ENCODE data around the gene CCSER2. TPM values are rescaled to one million over a fixed set of nuclear protein-coding genes. Genes with fewer than 3 reads are reported as not detected.

CCSER2 gene
- total RNA-seq, 1 experiment from 2014 or later: 56.6 TPM

GRCh38 chr10:84329196-84329611 lies 815 bp downstream of the CCSER2 start:
- Histone ChIP-seq H3K9me2 (ENCODE audit: insufficient read depth) (no peaks in the 10 kb centered on the region), H3K27ac (peak overlapping the region; percentile 51), H4K20me1 (ENCODE audit: insufficient read depth) (no peaks in the 10 kb centered on the region), H3K36me3 (ENCODE audit: low read depth) (no peaks in the 10 kb centered on the region), H3K9me3 (ENCODE audit: insufficient read depth, low read depth) (no peaks in the 10 kb centered on the region), H3K27me3 (ENCODE audit: insufficient read depth, low read depth) (no peaks in the 10 kb centered on the region), H2AFZ (peak overlapping the region; percentile 80), H3K4me3 (peak overlapping the region; percentile 77), H3K79me2 (ENCODE audit: low read depth) (peaks cover 50% of the 10 kb centered on the region), H3K4me1 (replicated peaks; ENCODE audit: insufficient read depth) (peaks cover 15% of the 10 kb centered on the region), H3K4me2 (peak overlapping the region; percentile 81), H3F3A (ENCODE audit: insufficient read depth, low read depth) (no peaks in the 10 kb centered on the region)
- ChIA-PET CTCF (no interaction called here), POLR2A (ENCODE audit: unreplicated experiment) (interaction anchor here (0.6 to 0.7 kb wide), 3 partner anchors 84 to 209 kb away, joined by 4 read pairs; no protein-coding TSS in a partner anchor)
- peak in 1 of 2 experiments; percentile 19 for DNase-seq
- intact Hi-C loops (cut with micrococcal nuclease; ENCODE audit: unreplicated experiment): loop anchor here (2.0 to 5.0 kb wide), 2 partner anchors 163 to 190 kb away; partner anchors contain the start of gene GHITM
- TSS peak; percentile 66 for BruUV-seq (replicated peaks)
- TF ChIP-seq CTCF (conservative IDR thresholded peaks at IDR 0.05): no peak
- TF ChIP-seq EZH2 (IDR thresholded peaks at IDR 0.05; ENCODE audit: low read depth): no peak

- CTCF ChIA-PET: no interaction called here
- no peak for DNase-seq
- intact Hi-C loops (cut with micrococcal nuclease; ENCODE audit: unreplicated experiment): loop anchor here (2.0 to 5.0 kb wide), 2 partner anchors 162 to 191 kb away; partner anchors contain the start of gene GHITM
- no TSS peak for BruUV-seq (replicated peaks)
- peaks cover 59% of the 10 kb centered on the region for H3K79me2 ChIP-seq (ENCODE audit: low read depth)
- H3K4me1 ChIP-seq (replicated peaks; ENCODE audit: insufficient read depth): peaks cover 15% of the 10 kb centered on the region
- peak overlapping the region; percentile 77; the same call in 1 of the 2 replicates for H3K4me3 ChIP-seq
- no peaks in the 10 kb centered on the region for H3K9me3 ChIP-seq (ENCODE audit: insufficient read depth, low read depth)
- POLR2A ChIA-PET (ENCODE audit: unreplicated experiment): interaction anchor here (0.6 to 0.7 kb wide), 3 partner anchors 85 to 209 kb away, joined by 4 read pairs; no protein-coding TSS in a partner anchor
- no peaks in the 10 kb centered on the region for H3K27me3 ChIP-seq (ENCODE audit: insufficient read depth, low read depth)
- H3K27ac ChIP-seq: no peak overlapping the region
- H2AFZ ChIP-seq: no peak overlapping the region
- H3F3A ChIP-seq (ENCODE audit: insufficient read depth, low read depth): no peaks in the 10 kb centered on the region
- H3K4me2 ChIP-seq: peak overlapping the region; percentile 81
- H3K9me2 ChIP-seq (ENCODE audit: insufficient read depth): no peaks in the 10 kb centered on the region
- no peaks in the 10 kb centered on the region for H4K20me1 ChIP-seq (ENCODE audit: insufficient read depth)
- H3K36me3 ChIP-seq (ENCODE audit: low read depth): no peaks in the 10 kb centered on the region
- TF ChIP-seq CTCF (conservative IDR thresholded peaks at IDR 0.05) (no peak), EZH2 (IDR thresholded peaks at IDR 0.05; ENCODE audit: low read depth) (no peak)
Observed at GRCh38 chr10:84329986-84330651, 1.7 kb downstream of the CCSER2 start.

- TF ChIP-seq EZH2 (IDR thresholded peaks at IDR 0.05; ENCODE audit: low read depth) (no peak), CTCF (conservative IDR thresholded peaks at IDR 0.05) (no peak)
Observed at GRCh38 chr10:84331091-84331490, 2.7 kb downstream of the CCSER2 start.

More at GRCh38 chr10:84331091-84331490, 2.7 kb downstream of the CCSER2 start:
- H3K27me3 ChIP-seq (ENCODE audit: insufficient read depth, low read depth): no peaks in the 10 kb centered on the region
- no peaks in the 10 kb centered on the region for H3K9me2 ChIP-seq (ENCODE audit: insufficient read depth)
- no peaks in the 10 kb centered on the region for H3K9me3 ChIP-seq (ENCODE audit: insufficient read depth, low read depth)
- no peak overlapping the region for H3K27ac ChIP-seq
- H3K79me2 ChIP-seq (ENCODE audit: low read depth): peaks cover 69% of the 10 kb centered on the region
- H3F3A ChIP-seq (ENCODE audit: insufficient read depth, low read depth): peaks cover under 1% of the 10 kb centered on the region; the same call in 1 of the 2 replicates
- H2AFZ ChIP-seq: no peak overlapping the region
- DNase-seq: no peak
- no peak overlapping the region for H3K4me3 ChIP-seq
- peak overlapping the region; percentile 81; the same call in 1 of the 2 replicates for H3K4me2 ChIP-seq
- H4K20me1 ChIP-seq (ENCODE audit: insufficient read depth): no peaks in the 10 kb centered on the region; the same call in 1 of the 2 replicates
- intact Hi-C loops (cut with micrococcal nuclease; ENCODE audit: unreplicated experiment): no loop called here
- ChIA-PET POLR2A (ENCODE audit: unreplicated experiment) (no interaction called here), CTCF (no interaction called here)
- BruUV-seq (replicated peaks): no TSS peak
- no peaks in the 10 kb centered on the region for H3K36me3 ChIP-seq (ENCODE audit: low read depth)
- peaks cover 24% of the 10 kb centered on the region for H3K4me1 ChIP-seq (replicated peaks; ENCODE audit: insufficient read depth)
